ENCODE data around the gene MRPS18B.

Gene MRPS18B

GRCh38 chr6:30616811-30617564 is 652 bp upstream of the MRPS18B start, which contains the start of gene PPP1R10:
PPP1R10 (minus strand) TSS chr6:30617243; CDS start chr6:30609944, 7,299 bp downstream.
- peaks cover 35% of the 10 kb centered on the region for H3K4me1 ChIP-seq (ENCODE audit: control insufficient read depth, insufficient read depth, low read length)
- H3K36me3 ChIP-seq (ENCODE audit: control insufficient read depth, insufficient read depth, low read length, severe bottlenecking): peaks cover 36% of the 10 kb centered on the region
- H3K9me3 ChIP-seq (ENCODE audit: control insufficient read depth, low read length): no peaks in the 10 kb centered on the region
- peak; percentile 100 for DNase-seq (ENCODE audit: low read depth)
- peak within 1 kb of the TSS; percentile 98 for H3K9ac ChIP-seq (ENCODE audit: low read length)
- H3K4me3 ChIP-seq (ENCODE audit: low read length): peak within 1 kb of the TSS; percentile 95
- H3K27me3 ChIP-seq (replicated peaks; ENCODE audit: control insufficient read depth, insufficient read depth, low read length): no peaks in the 10 kb centered on the region

- peak overlapping the region; percentile 98 for H3K9ac ChIP-seq (ENCODE audit: low read length)
- no peaks in the 10 kb centered on the region for H3K27me3 ChIP-seq (replicated peaks; ENCODE audit: control insufficient read depth, insufficient read depth, low read length)
- H3K4me1 ChIP-seq (ENCODE audit: control insufficient read depth, insufficient read depth, low read length): peaks cover 22% of the 10 kb centered on the region
- no peaks in the 10 kb centered on the region for H3K9me3 ChIP-seq (ENCODE audit: control insufficient read depth, low read length)
- H3K4me3 ChIP-seq (ENCODE audit: low read length): peak overlapping the region; percentile 95
- H3K36me3 ChIP-seq (ENCODE audit: control insufficient read depth, insufficient read depth, low read length, severe bottlenecking): peaks cover 48% of the 10 kb centered on the region
- no peak for DNase-seq (ENCODE audit: low read depth)
Observed at GRCh38 chr6:30618270-30618797, 694 bp downstream of the MRPS18B start.

DNA sequence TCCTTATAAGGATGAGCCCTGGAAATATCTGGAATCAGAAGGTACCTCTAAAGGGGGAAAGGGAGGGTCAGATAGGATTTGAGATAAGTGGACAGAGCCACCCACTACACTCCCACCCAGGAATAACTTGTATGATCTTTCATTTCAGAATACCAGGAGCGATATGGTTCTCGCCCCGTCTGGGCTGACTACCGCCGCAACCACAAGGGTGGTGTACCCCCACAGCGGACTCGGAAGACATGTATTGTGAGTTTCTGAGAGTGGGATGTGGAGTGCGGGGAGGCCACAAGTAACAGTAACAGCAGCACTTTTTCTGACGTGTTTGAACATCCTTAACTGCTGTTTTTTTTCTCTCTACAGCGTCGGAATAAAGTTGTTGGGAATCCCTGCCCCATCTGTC is 1.9 kb downstream of the MRPS18B start:
- DNase-seq (ENCODE audit: low read depth): no peak
- no peak overlapping the region for H3K4me3 ChIP-seq (ENCODE audit: low read length)
- H3K27me3 ChIP-seq (replicated peaks; ENCODE audit: control insufficient read depth, insufficient read depth, low read length): no peaks in the 10 kb centered on the region
- H3K36me3 ChIP-seq (ENCODE audit: control insufficient read depth, insufficient read depth, low read length, severe bottlenecking): peaks cover 56% of the 10 kb centered on the region
- peak overlapping the region; percentile 41 for H3K9ac ChIP-seq (ENCODE audit: low read length)
- peaks cover 10% of the 10 kb centered on the region for H3K4me1 ChIP-seq (ENCODE audit: control insufficient read depth, insufficient read depth, low read length)
- H3K9me3 ChIP-seq (ENCODE audit: control insufficient read depth, low read length): no peaks in the 10 kb centered on the region

GRCh38 chr6:30625511-30625910 is 7.9 kb downstream of the MRPS18B start:
- Histone ChIP-seq H3K27me3 (replicated peaks; ENCODE audit: control insufficient read depth, insufficient read depth, low read length) (no peaks in the 10 kb centered on the region), H3K36me3 (ENCODE audit: control insufficient read depth, insufficient read depth, low read length, severe bottlenecking) (peaks cover 53% of the 10 kb centered on the region), H3K4me3 (ENCODE audit: low read length) (no peak overlapping the region), H3K9me3 (ENCODE audit: control insufficient read depth, low read length) (no peaks in the 10 kb centered on the region), H3K4me1 (ENCODE audit: control insufficient read depth, insufficient read depth, low read length) (peaks cover 10% of the 10 kb centered on the region), H3K9ac (ENCODE audit: low read length) (no peak overlapping the region)
- DNase-seq (ENCODE audit: low read depth): no peak

GRCh38 chr6:30626484-30627366 is 9.1 kb downstream of the MRPS18B start, which contains the start of gene ATAT1:
ATAT1 (plus strand) TSS chr6:30626874.
- no peaks in the 10 kb centered on the region for H3K27me3 ChIP-seq (replicated peaks; ENCODE audit: control insufficient read depth, insufficient read depth, low read length)
- H3K9me3 ChIP-seq (ENCODE audit: control insufficient read depth, low read length): no peaks in the 10 kb centered on the region
- peak within 1 kb of the TSS; percentile 90 for H3K9ac ChIP-seq (ENCODE audit: low read length)
- peaks cover 10% of the 10 kb centered on the region for H3K4me1 ChIP-seq (ENCODE audit: control insufficient read depth, insufficient read depth, low read length)
- peak; percentile 93 for DNase-seq (ENCODE audit: low read depth)
- H3K4me3 ChIP-seq (ENCODE audit: low read length): peak within 1 kb of the TSS; percentile 86
- peaks cover 44% of the 10 kb centered on the region for H3K36me3 ChIP-seq (ENCODE audit: control insufficient read depth, insufficient read depth, low read length, severe bottlenecking)

GRCh38 chr6:30635834-30636233 is 18.2 kb downstream of the MRPS18B start:
- Histone ChIP-seq H3K4me1 (ENCODE audit: control insufficient read depth, insufficient read depth, low read length) (no peaks in the 10 kb centered on the region), H3K36me3 (ENCODE audit: control insufficient read depth, insufficient read depth, low read length, severe bottlenecking) (peaks cover 16% of the 10 kb centered on the region), H3K4me3 (ENCODE audit: low read length) (no peak overlapping the region), H3K9me3 (ENCODE audit: control insufficient read depth, low read length) (no peaks in the 10 kb centered on the region), H3K9ac (ENCODE audit: low read length) (no peak overlapping the region), H3K27me3 (replicated peaks; ENCODE audit: control insufficient read depth, insufficient read depth, low read length) (no peaks in the 10 kb centered on the region)
- no peak for DNase-seq (ENCODE audit: low read depth)

DNA sequence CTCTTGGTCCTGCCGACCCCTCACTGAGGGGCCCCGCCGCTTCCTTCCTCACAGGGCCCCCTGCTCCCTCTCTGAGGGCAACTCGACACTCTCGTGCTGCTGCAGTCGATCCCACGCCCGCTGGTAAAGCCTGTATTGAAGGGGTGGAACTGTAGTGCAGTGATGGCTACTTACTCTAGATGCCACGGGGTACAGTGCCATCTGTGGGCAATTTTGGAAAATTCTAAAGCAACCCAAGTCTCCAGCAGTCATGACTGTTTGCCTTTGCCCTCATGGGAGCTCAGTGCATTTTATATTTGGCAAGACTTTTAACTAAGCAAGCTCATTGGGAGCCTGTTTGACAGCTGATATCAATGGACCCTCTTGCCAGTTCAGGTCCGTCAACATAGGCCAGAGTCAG is 22.8 kb downstream of the MRPS18B start:
- Histone ChIP-seq H3K36me3 (ENCODE audit: control insufficient read depth, insufficient read depth, low read length, severe bottlenecking) (peaks cover 31% of the 10 kb centered on the region), H3K4me3 (ENCODE audit: low read length) (no peak overlapping the region)
- DNase-seq (ENCODE audit: low read depth): no peak

GRCh38 chr6:30641048-30641447 is 23.4 kb downstream of the MRPS18B start:
- H3K4me1 ChIP-seq (ENCODE audit: control insufficient read depth, insufficient read depth, low read length): no peaks in the 10 kb centered on the region
- no peak overlapping the region for H3K9ac ChIP-seq (ENCODE audit: low read length)
- no peak for DNase-seq (ENCODE audit: low read depth)
- H3K4me3 ChIP-seq (ENCODE audit: low read length): no peak overlapping the region
- no peaks in the 10 kb centered on the region for H3K27me3 ChIP-seq (replicated peaks; ENCODE audit: control insufficient read depth, insufficient read depth, low read length)
- peaks cover 31% of the 10 kb centered on the region for H3K36me3 ChIP-seq (ENCODE audit: control insufficient read depth, insufficient read depth, low read length, severe bottlenecking)
- no peaks in the 10 kb centered on the region for H3K9me3 ChIP-seq (ENCODE audit: control insufficient read depth, low read length)

More for the DNA sequence above, 22.8 kb downstream of the MRPS18B start:
- H3K9me3 ChIP-seq (ENCODE audit: control insufficient read depth, low read length): no peaks in the 10 kb centered on the region
- H3K9ac ChIP-seq (ENCODE audit: low read length): no peak overlapping the region
- no peaks in the 10 kb centered on the region for H3K4me1 ChIP-seq (ENCODE audit: control insufficient read depth, insufficient read depth, low read length)
- H3K27me3 ChIP-seq (replicated peaks; ENCODE audit: control insufficient read depth, insufficient read depth, low read length): no peaks in the 10 kb centered on the region

DNA sequence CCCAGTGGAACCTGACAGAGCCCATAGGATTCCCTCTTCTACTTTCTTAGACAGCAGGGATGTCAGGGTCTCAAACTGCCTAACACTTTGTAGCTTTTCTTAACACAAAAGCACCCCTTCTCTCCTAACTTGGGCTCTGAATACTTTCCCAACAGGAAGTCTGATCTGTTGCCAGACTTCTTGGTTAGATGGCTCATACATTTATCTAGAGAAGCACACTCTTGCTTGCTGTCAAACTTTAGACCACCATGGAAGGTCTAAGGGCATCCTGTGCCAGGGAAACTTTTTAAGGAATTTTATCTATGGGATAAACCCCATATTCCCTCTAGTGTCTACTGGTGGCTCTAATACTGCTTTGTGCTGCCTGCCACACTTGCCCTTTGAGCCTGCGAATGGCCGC is 26.0 kb downstream of the MRPS18B start:
- H3K27me3 ChIP-seq (replicated peaks; ENCODE audit: control insufficient read depth, insufficient read depth, low read length): no peaks in the 10 kb centered on the region
- no peak overlapping the region for H3K9ac ChIP-seq (ENCODE audit: low read length)
- peaks cover 7% of the 10 kb centered on the region for H3K4me1 ChIP-seq (ENCODE audit: control insufficient read depth, insufficient read depth, low read length)
- H3K9me3 ChIP-seq (ENCODE audit: control insufficient read depth, low read length): no peaks in the 10 kb centered on the region
- peaks cover 31% of the 10 kb centered on the region for H3K36me3 ChIP-seq (ENCODE audit: control insufficient read depth, insufficient read depth, low read length, severe bottlenecking)
- no peak for DNase-seq (ENCODE audit: low read depth)
- H3K4me3 ChIP-seq (ENCODE audit: low read length): no peak overlapping the region

DNA sequence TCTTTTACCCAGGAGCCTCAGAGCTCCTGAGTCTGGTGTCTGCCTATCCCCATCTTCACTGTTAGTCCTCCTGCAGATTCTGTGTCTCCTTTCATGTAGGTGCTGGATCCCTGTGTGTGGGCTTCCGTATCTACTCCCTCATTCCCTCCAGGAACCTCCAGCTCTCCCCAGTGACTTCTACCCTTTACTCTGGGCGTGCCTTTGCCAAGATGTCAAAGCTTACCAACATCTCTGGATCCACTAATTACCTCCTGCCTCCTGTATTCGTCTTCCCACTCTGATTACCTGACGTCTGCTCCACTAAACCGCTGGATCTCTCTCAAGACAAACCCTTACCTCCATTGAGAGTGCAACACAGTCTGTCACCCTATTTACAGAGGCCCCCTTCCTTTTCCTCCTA is 27.1 kb downstream of the MRPS18B start:
- peaks cover 7% of the 10 kb centered on the region for H3K4me1 ChIP-seq (ENCODE audit: control insufficient read depth, insufficient read depth, low read length)
- peaks cover 30% of the 10 kb centered on the region for H3K36me3 ChIP-seq (ENCODE audit: control insufficient read depth, insufficient read depth, low read length, severe bottlenecking)
- H3K27me3 ChIP-seq (replicated peaks; ENCODE audit: control insufficient read depth, insufficient read depth, low read length): no peaks in the 10 kb centered on the region
- H3K9me3 ChIP-seq (ENCODE audit: control insufficient read depth, low read length): no peaks in the 10 kb centered on the region
- H3K4me3 ChIP-seq (ENCODE audit: low read length): no peak overlapping the region
- no peak for DNase-seq (ENCODE audit: low read depth)
- H3K9ac ChIP-seq (ENCODE audit: low read length): no peak overlapping the region

GRCh38 chr6:30645989-30646388 is 28.3 kb downstream of the MRPS18B start:
- Histone ChIP-seq H3K9ac (ENCODE audit: low read length) (peak overlapping the region; percentile 62), H3K36me3 (ENCODE audit: control insufficient read depth, insufficient read depth, low read length, severe bottlenecking) (peaks cover 23% of the 10 kb centered on the region), H3K27me3 (replicated peaks; ENCODE audit: control insufficient read depth, insufficient read depth, low read length) (no peaks in the 10 kb centered on the region), H3K4me1 (ENCODE audit: control insufficient read depth, insufficient read depth, low read length) (peaks cover 7% of the 10 kb centered on the region), H3K9me3 (ENCODE audit: control insufficient read depth, low read length) (no peaks in the 10 kb centered on the region), H3K4me3 (ENCODE audit: low read length) (no peak overlapping the region)
- DNase-seq (ENCODE audit: low read depth): no peak
